Calu3 (cell line): ENCODE results near the gene NRG2. TPM values are rescaled to one million over a fixed set of nuclear protein-coding genes. Genes with fewer than 3 reads are reported as not detected.

ENCODE experiments used
- BruUV-seq: library from RNA; stranded (reverse); fragments of 400-500 nt; replicated peaks from 2 replicates; lab custom pipeline; 2021; lab: Mats Ljungman, UMichigan
- CTCF ChIA-PET: fragments of 300-600 bp; sonication (Branson Sonifier 250); formaldehyde crosslinking; loops from one replicate; lab custom pipeline; 2022; ENCODE audit warnings: antibody characterized with exemption; lab: Charles Lee
- DNase-seq: peaks from one replicate; pipeline ENCODE4 v3.0.0; 2022
- H3K27ac Mint-ChIP-seq: one replicate; pipeline ENCODE4 v1.8.0; 2022; ENCODE audit warnings: mixed read lengths; ENCODE audit not compliant: unreplicated experiment
- H3K27me3 Mint-ChIP-seq: one replicate; pipeline ENCODE4 v1.8.0; 2022; ENCODE audit warnings: mixed read lengths; ENCODE audit not compliant: unreplicated experiment
- H3K36me3 Mint-ChIP-seq: one replicate; pipeline ENCODE4 v1.8.0; 2022; ENCODE audit warnings: mild to moderate bottlenecking, moderate library complexity, mixed read lengths; ENCODE audit not compliant: insufficient read depth, unreplicated experiment
- H3K4me1 Mint-ChIP-seq: one replicate; pipeline ENCODE4 v1.8.0; 2022; ENCODE audit warnings: mild to moderate bottlenecking, low read depth, mixed read lengths; ENCODE audit not compliant: unreplicated experiment
- H3K4me3 Mint-ChIP-seq: one replicate; pipeline ENCODE4 v1.8.0; 2022; ENCODE audit warnings: mild to moderate bottlenecking, low read depth, moderate library complexity, mixed read lengths; ENCODE audit not compliant: unreplicated experiment
- H3K9me3 Mint-ChIP-seq: one replicate; pipeline ENCODE4 v1.8.0; 2022; ENCODE audit warnings: low read depth, mixed read lengths; ENCODE audit not compliant: unreplicated experiment
- CTCF ChIP-seq: fragments of 200-600 bp; IDR thresholded peaks from one replicate; pipeline ENCODE4 v1.8.0; 2022; ENCODE audit warnings: antibody characterized with exemption; ENCODE audit not compliant: unreplicated experiment
- intact Hi-C: fragments of 100-400 bp; cut with micrococcal nuclease; formaldehyde crosslinking; loops from one replicate; pipeline ENCODE4 v1.10.0; 2022; ENCODE audit not compliant: unreplicated experiment
- total RNA-seq: library from RNA; stranded (reverse); gene quantifications from 2 replicates; pipeline ENCODE4 v1.2.3, GENCODE V29; 2022

Gene NRG2
- total RNA-seq, 1 experiment from 2014 or later = 1.4 TPM

GRCh38 chr5:139975306-139975705 lies 67.8 kb downstream of the NRG2 start:
- no peaks in the 10 kb centered on the region for H3K9me3 Mint-ChIP-seq
- H3K27ac Mint-ChIP-seq = no peak overlapping the region
- DNase-seq = no peak
- no peak for TF ChIP-seq CTCF
- intact Hi-C loops = no loop called here
- no peaks in the 10 kb centered on the region for H3K36me3 Mint-ChIP-seq
- no peaks in the 10 kb centered on the region for H3K4me1 Mint-ChIP-seq
- H3K27me3 Mint-ChIP-seq = peaks cover 81% of the 10 kb centered on the region
- CTCF ChIA-PET = no interaction called here
- H3K4me3 Mint-ChIP-seq = no peak overlapping the region
- no TSS peak for BruUV-seq

GRCh38 chr5:139974661-139975060 lies 68.4 kb downstream of the NRG2 start:
- H3K27ac Mint-ChIP-seq = no peak overlapping the region
- BruUV-seq = no TSS peak
- CTCF ChIA-PET = no interaction called here
- H3K27me3 Mint-ChIP-seq = peaks cover 81% of the 10 kb centered on the region
- no peak for DNase-seq
- no peaks in the 10 kb centered on the region for H3K36me3 Mint-ChIP-seq
- no peaks in the 10 kb centered on the region for H3K4me1 Mint-ChIP-seq
- H3K9me3 Mint-ChIP-seq = no peaks in the 10 kb centered on the region
- no peak overlapping the region for H3K4me3 Mint-ChIP-seq
- intact Hi-C loops = loop anchor here (5.0 kb wide), 1 partner anchor 68 kb away; the partner anchor contains the start of gene NRG2
- TF ChIP-seq CTCF = no peak

GRCh38 chr5:139971202-139971725 lies 71.8 kb downstream of the NRG2 start:
- Mint-ChIP-seq H3K36me3 (no peaks in the 10 kb centered on the region), H3K27ac (no peak overlapping the region), H3K4me3 (no peak overlapping the region), H3K9me3 (no peaks in the 10 kb centered on the region), H3K4me1 (no peaks in the 10 kb centered on the region), H3K27me3 (peaks cover 69% of the 10 kb centered on the region)
- CTCF ChIA-PET = interaction anchor here (0.7 to 5.2 kb wide), 3 partner anchors 9 to 238 kb away, joined by 3 to 102 read pairs (median 3); no protein-coding TSS in a partner anchor
- no peak for TF ChIP-seq CTCF
- intact Hi-C loops = loop anchor here (5.0 kb wide), 1 partner anchor 71 kb away; the partner anchor contains the start of gene NRG2
- no peak for DNase-seq
- no TSS peak for BruUV-seq

- no peak for TF ChIP-seq CTCF
- Mint-ChIP-seq H3K27me3 (peaks cover 71% of the 10 kb centered on the region), H3K9me3 (no peaks in the 10 kb centered on the region), H3K36me3 (no peaks in the 10 kb centered on the region), H3K4me3 (no peak overlapping the region), H3K27ac (no peak overlapping the region), H3K4me1 (no peaks in the 10 kb centered on the region)
- CTCF ChIA-PET = interaction anchor here (0.6 to 5.2 kb wide), 25 partner anchors 11 to 377 kb away, joined by 3 to 102 read pairs (median 4); partner anchors contain the start of gene NRG2
- BruUV-seq = no TSS peak
- intact Hi-C loops = loop anchor here (1.0 to 5.0 kb wide), 2 partner anchors 92 to 182 kb away; no protein-coding TSS in a partner anchor
- DNase-seq = no peak
Measured at GRCh38 chr5:139969318-139969717, 73.8 kb downstream of the NRG2 start.
